ENCODE measurements around the gene EPHB6. TPM values are rescaled to one million over a fixed set of nuclear protein-coding genes. Genes with fewer than 3 reads are reported as not detected.
A peak's percentile ranks its signal among the peaks of the same experiment; 100 is the strongest.

The EPHB6 gene, protein sequence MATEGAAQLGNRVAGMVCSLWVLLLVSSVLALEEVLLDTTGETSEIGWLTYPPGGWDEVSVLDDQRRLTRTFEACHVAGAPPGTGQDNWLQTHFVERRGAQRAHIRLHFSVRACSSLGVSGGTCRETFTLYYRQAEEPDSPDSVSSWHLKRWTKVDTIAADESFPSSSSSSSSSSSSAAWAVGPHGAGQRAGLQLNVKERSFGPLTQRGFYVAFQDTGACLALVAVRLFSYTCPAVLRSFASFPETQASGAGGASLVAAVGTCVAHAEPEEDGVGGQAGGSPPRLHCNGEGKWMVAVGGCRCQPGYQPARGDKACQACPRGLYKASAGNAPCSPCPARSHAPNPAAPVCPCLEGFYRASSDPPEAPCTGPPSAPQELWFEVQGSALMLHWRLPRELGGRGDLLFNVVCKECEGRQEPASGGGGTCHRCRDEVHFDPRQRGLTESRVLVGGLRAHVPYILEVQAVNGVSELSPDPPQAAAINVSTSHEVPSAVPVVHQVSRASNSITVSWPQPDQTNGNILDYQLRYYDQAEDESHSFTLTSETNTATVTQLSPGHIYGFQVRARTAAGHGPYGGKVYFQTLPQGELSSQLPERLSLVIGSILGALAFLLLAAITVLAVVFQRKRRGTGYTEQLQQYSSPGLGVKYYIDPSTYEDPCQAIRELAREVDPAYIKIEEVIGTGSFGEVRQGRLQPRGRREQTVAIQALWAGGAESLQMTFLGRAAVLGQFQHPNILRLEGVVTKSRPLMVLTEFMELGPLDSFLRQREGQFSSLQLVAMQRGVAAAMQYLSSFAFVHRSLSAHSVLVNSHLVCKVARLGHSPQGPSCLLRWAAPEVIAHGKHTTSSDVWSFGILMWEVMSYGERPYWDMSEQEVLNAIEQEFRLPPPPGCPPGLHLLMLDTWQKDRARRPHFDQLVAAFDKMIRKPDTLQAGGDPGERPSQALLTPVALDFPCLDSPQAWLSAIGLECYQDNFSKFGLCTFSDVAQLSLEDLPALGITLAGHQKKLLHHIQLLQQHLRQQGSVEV
- total RNA-seq: 10 to 100 TPM in 1 of 4 donors, 1 to 10 TPM in 3; 3.3 to 10.5 (median 5.5) TPM

DNA sequence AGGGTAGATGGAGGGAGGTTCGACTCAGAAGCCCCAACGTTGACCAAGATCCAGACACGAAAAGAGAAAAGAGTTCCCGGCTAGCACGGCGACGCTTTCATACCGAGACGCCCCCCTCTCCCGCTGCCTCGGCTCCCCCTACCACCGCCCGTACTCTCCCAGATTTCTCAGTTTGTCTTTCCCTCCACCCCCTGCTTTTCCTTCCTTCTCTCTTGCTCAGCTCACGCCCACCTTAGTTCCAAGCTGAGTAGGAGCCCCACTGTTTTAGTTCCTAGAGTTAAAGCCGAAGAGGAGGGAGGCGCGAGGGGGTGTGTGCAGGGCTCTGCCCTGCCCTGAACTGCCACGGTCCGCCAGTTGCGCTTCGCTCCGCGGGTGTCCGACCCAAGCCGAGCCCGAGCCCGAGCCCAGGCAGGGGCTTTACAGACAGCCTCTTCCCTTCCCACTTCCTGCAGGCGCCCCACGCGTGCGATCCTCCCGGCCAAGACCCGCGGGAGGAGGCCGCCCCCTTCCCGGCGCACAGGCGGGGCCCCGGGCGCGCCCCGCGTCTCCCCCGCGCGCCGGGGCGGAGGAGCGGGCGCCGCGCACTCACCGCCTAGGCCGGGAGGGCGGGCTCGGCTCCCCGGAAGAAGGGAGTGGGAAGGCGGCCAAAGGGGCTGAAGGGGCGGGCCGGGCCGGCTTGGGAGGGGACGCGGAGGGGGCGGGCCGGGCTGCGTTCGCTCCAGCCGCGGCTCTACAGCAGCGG is at the start of gene EPHB6:
EPHB6 (plus strand) TSS at position 705 of the 742 bp plus-strand sequence. CDS start 8,152 bp downstream, outside the sequence.
- TF ChIP-seq POLR2AphosphoS5 (IDR thresholded peaks at IDR 0.05) (peak in 1 of 2 donors; percentile 12), POLR2A (IDR thresholded peaks at IDR 0.05; ENCODE audit: low read depth) (no peak)
- H3K4me3 ChIP-seq: peak within 1 kb of the TSS; percentile 72 to 90 (median 76)
- no peaks in the 10 kb centered on the region for H3K9me3 ChIP-seq
- H3K27me3 ChIP-seq: peaks cover 0 to under 1% (median 0%) of the 10 kb centered on the region in 4 donors
- H3K4me1 ChIP-seq: peaks cover 12 to 28% (median 24%) of the 10 kb centered on the region in 4 donors
- H3K36me3 ChIP-seq: no peaks in the 10 kb centered on the region
- no peak for DNase-seq (ENCODE audit: extremely low spot score)
- intact Hi-C loops (cut with DNase I): loop anchor here (1.0 to 5.0 kb wide), 3 partner anchors 12 to 360 kb away; no protein-coding TSS in a partner anchor
- peak within 1 kb of the TSS; percentile 66 to 75 (median 69) for H3K27ac ChIP-seq (replicated peaks in 1 of 4)
- 1% methylated on average over 20 of the region's 70 CpGs for WGBS

DNA sequence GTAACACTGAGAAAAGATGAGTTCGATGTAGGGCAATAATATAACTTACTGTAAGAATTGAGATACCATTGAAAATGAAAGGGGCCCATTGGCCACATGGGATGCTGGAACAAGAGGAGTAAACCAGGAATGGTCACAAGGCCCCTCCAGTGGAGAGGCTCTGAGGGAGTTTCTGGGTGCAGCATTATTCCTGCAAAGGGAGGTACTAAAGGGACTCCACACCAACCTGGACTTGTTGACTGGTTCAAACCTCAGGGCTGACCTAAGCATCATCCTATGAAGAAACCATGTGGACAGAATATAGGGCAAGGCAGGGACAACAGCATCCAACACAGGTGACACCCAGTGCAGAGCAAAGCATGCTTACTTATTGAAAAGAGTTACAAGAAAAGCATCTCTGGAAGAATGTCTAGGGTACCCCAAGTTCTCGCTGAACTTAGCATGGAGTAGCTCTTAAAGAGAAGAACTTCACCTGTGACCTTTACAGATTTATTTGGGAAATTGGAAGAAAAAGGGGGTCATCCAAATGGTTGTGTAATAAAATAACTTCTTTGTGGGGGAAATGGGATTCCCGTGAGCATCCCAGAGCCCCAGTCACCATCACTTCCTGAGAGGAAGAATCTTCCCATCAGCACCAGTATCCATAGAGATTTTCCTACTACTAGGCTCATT is 49.4 kb upstream of the EPHB6 start:
- intact Hi-C loops (cut with DNase I): no loop called here
- no peak for DNase-seq (ENCODE audit: extremely low spot score)
- Histone ChIP-seq H3K9me3 (no peaks in the 10 kb centered on the region), H3K4me1 (no peaks in the 10 kb centered on the region), H3K27ac (replicated peaks in 1 of 4) (no peak overlapping the region), H3K4me3 (no peak overlapping the region), H3K27me3 (peaks cover 0 to 46% (median 0%) of the 10 kb centered on the region in 4 donors), H3K36me3 (no peaks in the 10 kb centered on the region)
- TF ChIP-seq EP300 (IDR thresholded peaks at IDR 0.05): no peak
- no peak for TF ChIP-seq POLR2A (IDR thresholded peaks at IDR 0.05; ENCODE audit: low read depth)
- no peak for TF ChIP-seq POLR2AphosphoS5 (IDR thresholded peaks at IDR 0.05)
- TF ChIP-seq, protein P1, sequence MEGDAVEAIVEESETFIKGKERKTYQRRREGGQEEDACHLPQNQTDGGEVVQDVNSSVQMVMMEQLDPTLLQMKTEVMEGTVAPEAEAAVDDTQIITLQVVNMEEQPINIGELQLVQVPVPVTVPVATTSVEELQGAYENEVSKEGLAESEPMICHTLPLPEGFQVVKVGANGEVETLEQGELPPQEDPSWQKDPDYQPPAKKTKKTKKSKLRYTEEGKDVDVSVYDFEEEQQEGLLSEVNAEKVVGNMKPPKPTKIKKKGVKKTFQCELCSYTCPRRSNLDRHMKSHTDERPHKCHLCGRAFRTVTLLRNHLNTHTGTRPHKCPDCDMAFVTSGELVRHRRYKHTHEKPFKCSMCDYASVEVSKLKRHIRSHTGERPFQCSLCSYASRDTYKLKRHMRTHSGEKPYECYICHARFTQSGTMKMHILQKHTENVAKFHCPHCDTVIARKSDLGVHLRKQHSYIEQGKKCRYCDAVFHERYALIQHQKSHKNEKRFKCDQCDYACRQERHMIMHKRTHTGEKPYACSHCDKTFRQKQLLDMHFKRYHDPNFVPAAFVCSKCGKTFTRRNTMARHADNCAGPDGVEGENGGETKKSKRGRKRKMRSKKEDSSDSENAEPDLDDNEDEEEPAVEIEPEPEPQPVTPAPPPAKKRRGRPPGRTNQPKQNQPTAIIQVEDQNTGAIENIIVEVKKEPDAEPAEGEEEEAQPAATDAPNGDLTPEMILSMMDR (IDR thresholded peaks at IDR 0.05): no peak
- 88% methylated on average over 3 of the region's 3 CpGs for WGBS

DNA sequence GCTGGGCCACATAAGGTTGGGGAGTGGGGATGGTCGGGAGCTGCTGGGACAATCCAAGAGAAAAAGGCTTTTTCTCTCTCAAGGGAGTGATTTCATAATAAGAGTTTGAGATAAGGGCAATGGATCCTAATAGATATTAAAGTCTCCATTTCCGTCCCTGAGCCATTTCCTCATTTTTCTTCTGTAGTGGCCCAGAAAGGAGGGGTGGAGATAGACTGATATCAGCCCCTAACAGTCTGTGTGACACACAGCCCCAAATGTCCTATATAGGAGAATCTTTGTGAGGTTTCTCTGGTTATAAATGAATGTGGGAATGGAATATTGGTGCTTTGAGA is 48.9 kb upstream of the EPHB6 start:
- 48% methylated on average over 2 of the region's 2 CpGs for WGBS
- Histone ChIP-seq H3K9me3 (no peaks in the 10 kb centered on the region), H3K4me1 (no peaks in the 10 kb centered on the region), H3K36me3 (no peaks in the 10 kb centered on the region), H3K27ac (replicated peaks in 1 of 4) (no peak overlapping the region), H3K27me3 (peaks cover 0 to 44% (median 0%) of the 10 kb centered on the region in 4 donors), H3K4me3 (no peak overlapping the region)
- intact Hi-C loops (cut with DNase I): no loop called here
- TF ChIP-seq POLR2A (IDR thresholded peaks at IDR 0.05; ENCODE audit: low read depth) (no peak), POLR2AphosphoS5 (IDR thresholded peaks at IDR 0.05) (no peak), EP300 (IDR thresholded peaks at IDR 0.05) (no peak)
- TF ChIP-seq, protein P1 (IDR thresholded peaks at IDR 0.05): no peak
- DNase-seq (ENCODE audit: extremely low spot score): no peak

DNA sequence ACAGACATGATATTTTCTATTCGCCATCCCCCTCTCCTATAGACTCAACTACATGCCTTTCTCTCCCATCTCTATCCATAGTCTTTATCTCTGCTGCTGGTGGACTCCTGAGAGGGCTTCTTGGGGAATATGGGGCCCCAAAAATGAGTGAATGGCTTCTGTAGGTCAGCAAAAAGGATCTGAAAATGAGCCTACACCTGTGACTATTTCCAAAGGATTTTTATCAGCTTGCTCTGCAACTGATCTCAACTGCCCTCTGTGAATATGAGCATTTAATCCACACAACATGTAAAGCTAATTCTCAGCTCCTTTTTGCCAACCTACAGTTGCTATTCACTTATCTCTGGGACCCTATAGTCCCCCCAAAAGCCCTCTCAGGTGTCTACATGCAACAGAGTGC is 47.9 kb upstream of the EPHB6 start:
- Histone ChIP-seq H3K27ac (replicated peaks in 1 of 4) (no peak overlapping the region), H3K36me3 (no peaks in the 10 kb centered on the region), H3K27me3 (peaks cover 0 to 46% (median 2%) of the 10 kb centered on the region in 4 donors), H3K9me3 (no peaks in the 10 kb centered on the region), H3K4me3 (no peak overlapping the region), H3K4me1 (no peaks in the 10 kb centered on the region)
- no peak for DNase-seq (ENCODE audit: extremely low spot score)
- intact Hi-C loops (cut with DNase I): no loop called here
- WGBS: 81% methylated on average over 1 of the region's 1 CpG
- TF ChIP-seq POLR2AphosphoS5 (IDR thresholded peaks at IDR 0.05) (no peak), EP300 (IDR thresholded peaks at IDR 0.05) (no peak), POLR2A (IDR thresholded peaks at IDR 0.05; ENCODE audit: low read depth) (no peak)
- TF ChIP-seq, protein P1 (IDR thresholded peaks at IDR 0.05): no peak
